H1 (cell line): ENCODE results near the gene PGA5. TPM values are rescaled to one million over a fixed set of nuclear protein-coding genes. Genes with fewer than 3 reads are reported as not detected.

ENCODE experiments used
- CTCF ChIA-PET: fragments of 300-600 bp; sonication (Branson Sonifier 250); formaldehyde crosslinking; loops from one replicate; lab custom pipeline; 2021; ENCODE audit not compliant: partially characterized antibody; lab: Charles Lee
- POLR2A ChIA-PET: fragments of 300-600 bp; sonication (Branson Sonifier 250); formaldehyde crosslinking; loops from one replicate; lab custom pipeline; 2021; ENCODE audit warnings: inconsistent platforms; ENCODE audit not compliant: partially characterized antibody; lab: Charles Lee
- DNase-seq, 2 experiments: peaks; one replicate each; pipeline versions ENCODE4 v3.0.0 to v3.0.0-alpha.2; 2010 to 2022; ENCODE audit warnings: low spot score in 2 of 2, low read depth in 1 of 2, mixed read lengths in 1 of 2
- FAIRE-seq: peaks from 2 replicates; lab custom pipeline; 2011; peaks lifted over from hg19 to GRCh38; lab: Jason Lieb, UNC
- H2AFZ ChIP-seq: 2 replicates; pipeline ENCODE4 v1.8.1; 2012; ENCODE audit warnings: low read length, inconsistent platforms
- H2AK5ac ChIP-seq: 2 replicates; pipeline ENCODE4 v1.6.1; 2013; ENCODE audit warnings: low read depth, low read length
- H2BK120ac ChIP-seq: replicated peaks from 2 replicates; pipeline ENCODE3; 2013; ENCODE audit warnings: low read depth, low read length, inconsistent platforms
- H2BK12ac ChIP-seq: 2 replicates; pipeline ENCODE4 v1.6.1; 2013; ENCODE audit warnings: low read depth, low read length
- H2BK15ac ChIP-seq: 2 replicates; pipeline ENCODE4 v1.6.1; 2013; ENCODE audit warnings: low read length
- H2BK20ac ChIP-seq: 2 replicates; pipeline ENCODE4 v1.6.1; 2013; ENCODE audit warnings: low read length
- H2BK5ac ChIP-seq: 2 replicates; pipeline ENCODE4 v1.6.1; 2013; ENCODE audit warnings: low read depth, low read length
- H3K14ac ChIP-seq: 2 replicates; pipeline ENCODE4 v1.6.1; 2013; ENCODE audit warnings: inconsistent platforms; ENCODE audit not compliant: insufficient read length
- H3K18ac ChIP-seq: 2 replicates; pipeline ENCODE4 v1.6.1; 2013; ENCODE audit warnings: low read length; ENCODE audit errors: extremely low read depth
- H3K23ac ChIP-seq: 2 replicates; pipeline ENCODE4 v1.6.1; 2013; ENCODE audit warnings: inconsistent platforms; ENCODE audit not compliant: insufficient read length
- H3K23me2 ChIP-seq: 2 replicates; pipeline ENCODE4 v1.6.1; 2013; ENCODE audit warnings: low read depth, low read length
- H3K27ac ChIP-seq: 2 replicates; pipeline ENCODE4 v1.6.1; 2011; ENCODE audit warnings: low read depth, low read length, inconsistent platforms
- H3K27me3 ChIP-seq, 4 experiments: replicated peaks in 1 of 4; 1 replicate in 1 of 4; 2 replicates in 3 of 4; pipeline versions ENCODE4 v1.6.1 to v1.8.1; 2011 to 2013; ENCODE audit warnings: low read length in 3 of 4, mild to moderate bottlenecking in 3 of 4, inconsistent platforms in 2 of 4, mixed read lengths in 2 of 4, moderate library complexity in 1 of 4; ENCODE audit not compliant: control insufficient read depth in 3 of 4, insufficient read depth in 3 of 4; ENCODE audit errors: extremely low read depth in 1 of 4
- H3K36me3 ChIP-seq, 4 experiments: 2 replicates each; pipeline versions ENCODE4 v1.6.1 to v1.8.1; 2011 to 2013; ENCODE audit warnings: mild to moderate bottlenecking in 4 of 4, low read length in 3 of 4, moderate library complexity in 2 of 4, control low read depth in 1 of 4, inconsistent platforms in 1 of 4; ENCODE audit not compliant: insufficient read depth in 4 of 4, control insufficient read depth in 2 of 4
- H3K4ac ChIP-seq: replicated peaks from 2 replicates; pipeline ENCODE3; 2013; ENCODE audit warnings: low read length, low read depth, mixed read lengths, inconsistent platforms; ENCODE audit not compliant: insufficient read length
- H3K4me1 ChIP-seq, 4 experiments: replicated peaks in 1 of 4; 1 replicate in 1 of 4; 2 replicates in 3 of 4; pipeline versions ENCODE4 v1.6.1 to v1.8.1; 2011 to 2013; ENCODE audit warnings: low read length in 3 of 4, inconsistent platforms in 2 of 4, mixed read lengths in 1 of 4; ENCODE audit not compliant: insufficient read depth in 4 of 4, control insufficient read depth in 3 of 4
- H3K4me2 ChIP-seq, 2 experiments: 2 replicates each; pipeline versions ENCODE4 v1.6.1 to v1.8.1; 2011 to 2013; ENCODE audit warnings: low read depth in 2 of 2, low read length in 2 of 2, control low read depth in 1 of 2, inconsistent platforms in 1 of 2, mild to moderate bottlenecking in 1 of 2; ENCODE audit not compliant: insufficient read depth in 1 of 2
- H3K4me3 ChIP-seq, 4 experiments: fragments of 200-600, 300-600 bp in 1 of 4; sonication (generic), shearing (Covaris generic), sonication (Bioruptor Twin) in 1 of 4; 2 replicates each; pipeline versions ENCODE4 v1.5.1 to v1.8.1; 2011 to 2016; ENCODE audit warnings: low read length in 4 of 4, low read depth in 3 of 4, control low read depth in 2 of 4, inconsistent platforms in 2 of 4, mild to moderate bottlenecking in 2 of 4, mixed read lengths in 1 of 4, moderate library complexity in 1 of 4; ENCODE audit not compliant: insufficient read depth in 2 of 4; ENCODE audit errors: extremely low read depth in 1 of 4
- H3K56ac ChIP-seq: replicated peaks from 2 replicates; pipeline ENCODE3; 2013; ENCODE audit warnings: low read depth, mild to moderate bottlenecking, mixed read lengths, low read length, inconsistent platforms; ENCODE audit not compliant: insufficient read length
- H3K79me1 ChIP-seq: 2 replicates; pipeline ENCODE4 v1.6.1; 2013; ENCODE audit warnings: low read depth, low read length, control low read depth
- H3K79me2 ChIP-seq, 2 experiments: 2 replicates each; pipeline versions ENCODE4 v1.6.1 to v1.8.1; 2012 to 2013; ENCODE audit warnings: low read length in 2 of 2, mild to moderate bottlenecking in 2 of 2, inconsistent platforms in 1 of 2; ENCODE audit not compliant: insufficient read depth in 2 of 2, control insufficient read depth in 1 of 2
- H3K9ac ChIP-seq, 4 experiments: replicated peaks in 1 of 4; 1 replicate in 1 of 4; 2 replicates in 3 of 4; pipeline versions ENCODE4 v1.6.1 to v1.8.1; 2011 to 2013; ENCODE audit warnings: low read depth in 3 of 4, low read length in 3 of 4, control low read depth in 2 of 4, mild to moderate bottlenecking in 2 of 4, moderate library complexity in 2 of 4, inconsistent platforms in 1 of 4; ENCODE audit errors: extremely low read depth in 1 of 4
- H3K9me3 ChIP-seq, 2 experiments: 2 replicates each; pipeline versions ENCODE4 v1.6.1 to v1.8.1; 2012 to 2013; ENCODE audit warnings: mild to moderate bottlenecking in 2 of 2, moderate library complexity in 2 of 2, control low read depth in 1 of 2, inconsistent platforms in 1 of 2, low read depth in 1 of 2, low read length in 1 of 2, mixed read lengths in 1 of 2; ENCODE audit not compliant: insufficient read depth in 2 of 2
- H4K20me1 ChIP-seq, 2 experiments: replicated peaks in 1 of 2; 2 replicates each; pipeline versions ENCODE3 to v1.8.1; 2011 to 2013; ENCODE audit warnings: inconsistent platforms in 2 of 2, low read length in 2 of 2, mild to moderate bottlenecking in 1 of 2; ENCODE audit not compliant: insufficient read depth in 2 of 2, control insufficient read depth in 1 of 2
- H4K5ac ChIP-seq: 2 replicates; pipeline ENCODE4 v1.6.1; 2013; ENCODE audit warnings: low read length, low read depth, mixed read lengths, inconsistent platforms; ENCODE audit not compliant: insufficient read length
- H4K8ac ChIP-seq: 2 replicates; pipeline ENCODE4 v1.8.0; 2013; ENCODE audit warnings: mild to moderate bottlenecking, moderate library complexity, low read length, inconsistent platforms; ENCODE audit not compliant: insufficient read depth; ENCODE audit errors: extremely low read depth
- H4K91ac ChIP-seq: replicated peaks from 2 replicates; pipeline ENCODE3; 2013; ENCODE audit warnings: low read length, mixed read lengths, inconsistent platforms; ENCODE audit not compliant: insufficient read length
- CTCF ChIP-seq, 3 experiments: IDR thresholded peaks; 1 replicate in 2 of 3; 2 replicates in 1 of 3; pipeline versions ENCODE4 v1.5.1 to v1.6.1; 2011; ENCODE audit warnings: low read length in 3 of 3, mild to moderate bottlenecking in 3 of 3, inconsistent platforms in 2 of 3, low read depth in 1 of 3, moderate library complexity in 1 of 3; ENCODE audit not compliant: insufficient read depth in 1 of 3; ENCODE audit errors: control extremely low read depth in 1 of 3
- RAD21 ChIP-seq, 2 experiments: IDR thresholded peaks in 1 of 2; conservative IDR thresholded peaks in 1 of 2; 2 replicates each; pipeline ENCODE4 v1.6.1; 2011; ENCODE audit warnings: low read depth in 2 of 2, low read length in 2 of 2, improper control_type of control experiment in 1 of 2, inconsistent platforms in 1 of 2, mild to moderate bottlenecking in 1 of 2, moderate library complexity in 1 of 2
- TEAD4 ChIP-seq: IDR thresholded peaks from 2 replicates; pipeline ENCODE4 v1.6.1; 2012; ENCODE audit warnings: low read depth, low read length, inconsistent platforms, mixed read lengths
- WGBS, 2 experiments: shearing (Covaris generic) in 1 of 2; methylation state at CpG; one replicate each; pipeline versions ENCODE4 v1.1.6 to v1.1.7; 2013 to 2015; ENCODE audit warnings: low lambda C conversion rate in 2 of 2, mixed read lengths in 2 of 2, inconsistent platforms in 1 of 2, low coverage in 1 of 2, missing lambda C conversion rate in 1 of 2; ENCODE audit not compliant: insufficient replicate concordance in 2 of 2, insufficient coverage in 1 of 2, insufficient read length in 1 of 2; ENCODE audit errors: extremely low coverage in 1 of 2, missing lambda C conversion rate in 1 of 2; 5-methylcytosine and 5-hydroxymethylcytosine counted together
- polyA plus RNA-seq, 7 experiments: library from polyadenylated mRNA; depleted of rRNA in 3 of 7; stranded (reverse) in 5 of 7; unstranded in 2 of 7; fragments of >200 nt in 5 of 7; fragments of 200-250 nt in 2 of 7; gene quantifications; 1 replicate in 5 of 7; 2 replicates in 1 of 7; 4 replicates in 1 of 7; pipeline versions ENCODE4 v1.2.1 to v1.2.3, GENCODE V29; 2011 to 2013; ENCODE audit warnings: missing spikeins in 2 of 7, mixed read lengths in 2 of 7
- total RNA-seq: library from RNA; stranded (reverse); fragmentation: NEBNext Ultra II Directional; extraction: Animal tissue kit (Norgen Biotek cat#: 25700); gene quantifications from 2 replicates; pipeline ENCODE4 v1.2.1, GENCODE V29; 2021

The PGA5 gene
- total and polyA plus RNA-seq, 2 of the 8 experiments (the other 6 are each of a cell fraction or from before 2014, with no cell fraction given): 0.67 to 2.0 TPM

GRCh38 chr11:61279934-61280659 lies 39.1 kb downstream of the PGA5 start:
- H3K27ac ChIP-seq: no peak overlapping the region
- H2BK120ac ChIP-seq: no peak overlapping the region
- no peak overlapping the region for H4K91ac ChIP-seq
- no peaks in the 10 kb centered on the region; a peak in 1 of 4 replicates for H3K9me3 ChIP-seq
- H3K36me3 ChIP-seq: peaks cover 0 to 13% (median 1%) of the 10 kb centered on the region in 4 experiments; a peak in 4 of 8 replicates
- H3K18ac ChIP-seq: no peak overlapping the region
- H3K79me1 ChIP-seq: no peaks in the 10 kb centered on the region
- H3K4me1 ChIP-seq: peaks cover 0 to 8% (median 5%) of the 10 kb centered on the region in 4 experiments; a peak in 4 of 7 replicates
- 71% methylated on average over 12 of the region's 12 CpGs; no CpG with 5 or more reads in 1 of the 2 experiments for WGBS, 2 experiments
- H2AFZ ChIP-seq: no peak overlapping the region
- no peak overlapping the region for H3K4ac ChIP-seq
- no peak overlapping the region for H2BK5ac ChIP-seq
- ChIA-PET CTCF (interaction anchor here (0.7 to 1.7 kb wide), 5 partner anchors 10 to 402 kb away, joined by 3 to 10 read pairs (median 5); partner anchors contain the start of gene VWCE), POLR2A (interaction anchor here (1.0 to 1.6 kb wide), 4 partner anchors 13 to 137 kb away, joined by 3 to 8 read pairs (median 3); partner anchors contain the start of genes DDB1, TKFC and VWCE)
- no peak overlapping the region for H4K5ac ChIP-seq
- no peaks in the 10 kb centered on the region for H3K79me2 ChIP-seq
- no peak overlapping the region for H3K9ac ChIP-seq
- H3K23me2 ChIP-seq: no peaks in the 10 kb centered on the region
- no peak overlapping the region for H3K4me2 ChIP-seq
- H3K56ac ChIP-seq: no peak overlapping the region
- no peak overlapping the region for H2BK20ac ChIP-seq
- peaks cover 0 to 3% of the 10 kb centered on the region in 2 experiments for H4K20me1 ChIP-seq
- no peak overlapping the region for H2BK12ac ChIP-seq
- peak in 1 of 3 experiments; percentile 11; a peak in 2 of 4 replicates for TF ChIP-seq CTCF (IDR thresholded peaks at IDR 0.05; ENCODE audit: control extremely low read depth in 1 of 3, insufficient read depth in 1 of 3, low read depth in 1 of 3, low read length in 3 of 3)
- TF ChIP-seq RAD21 (IDR thresholded peaks at IDR 0.05 in 1 of 2, conservative IDR thresholded peaks at IDR 0.05 in 1 of 2; ENCODE audit: low read depth in 2 of 2, low read length in 2 of 2): 0 out of 4 replicates have a peak, but pooled peaks of 1 of the 2 experiments have one; percentile 4
- TF ChIP-seq TEAD4: no peak
- H3K4me3 ChIP-seq: no peak overlapping the region
- H3K23ac ChIP-seq: no peak overlapping the region
- H2AK5ac ChIP-seq: no peak overlapping the region
- H2BK15ac ChIP-seq: no peak overlapping the region
- DNase-seq (no peak), FAIRE-seq (no peak)
- peaks cover 0 to 5% (median under 1%) of the 10 kb centered on the region in 4 experiments; a peak in 4 of 7 replicates for H3K27me3 ChIP-seq
- H3K14ac ChIP-seq: no peak overlapping the region
- H4K8ac ChIP-seq: no peak overlapping the region
